Body of pancreas (tissue), 4 donors: ENCODE measurements around the gene ANKRD66. TPM values are rescaled to one million over a fixed set of nuclear protein-coding genes. Genes with fewer than 3 reads are reported as not detected.

ENCODE experiments used
- ATAC-seq: fragments of 150-250 bp; one replicate; pipeline ENCODE4 v1.9.1; 2016
- DNase-seq, 4 donors: peaks; one replicate each; pipeline ENCODE4 v3.0.0-alpha.2; 2019
- H3K27ac ChIP-seq, 4 donors: fragments of 200-600 bp; sonication (generic); 1 replicate in 3 of 4; 2 replicates in 1 of 4; pipeline versions ENCODE4 v1.5.1 to v1.6.1; 2016 to 2019; ENCODE audit warnings: mild to moderate bottlenecking in 1 of 4, mixed read lengths in 1 of 4, moderate library complexity in 1 of 4
- H3K27me3 ChIP-seq, 2 donors: fragments of 200-600 bp; sonication (generic); one replicate each; pipeline ENCODE4 v1.6.0; 2016; ENCODE audit warnings: mild to moderate bottlenecking in 1 of 2
- H3K36me3 ChIP-seq, 2 donors: fragments of 200-600 bp; sonication (generic); replicated peaks in 1 of 2; 2 replicates each; pipeline ENCODE4 v1.5.1; 2016; ENCODE audit warnings: low read depth in 2 of 2; ENCODE audit not compliant: insufficient read depth in 1 of 2
- H3K4me1 ChIP-seq: fragments of 200-600 bp; sonication (generic); one replicate; pipeline ENCODE4 v1.6.0; 2016
- H3K4me3 ChIP-seq, 2 donors: fragments of 200-600 bp; sonication (generic); 1 replicate in 1 of 2; 2 replicates in 1 of 2; pipeline ENCODE4 v1.5.1; 2016 to 2019
- H3K9me3 ChIP-seq, 3 donors: fragments of 200-600 bp; sonication (generic); 1 replicate in 2 of 3; 2 replicates in 1 of 3; pipeline ENCODE4 v1.5.1; 2016
- CTCF ChIP-seq, 7 experiments: fragments of 450-650 bp in 4 of 7; fragments of 200-600 bp in 3 of 7; sonication (generic) in 3 of 7; IDR thresholded peaks; one replicate each; pipeline ENCODE4 v1.5.1; 2016 to 2019; ENCODE audit warnings: antibody characterized with exemption in 7 of 7
- POLR2A ChIP-seq, 3 donors: fragments of 450-650 bp; IDR thresholded peaks; one replicate each; pipeline ENCODE4 v1.6.1; 2016; ENCODE audit warnings: antibody characterized with exemption in 3 of 3, mild to moderate bottlenecking in 2 of 3
- WGBS, 2 donors: methylation state at CpG; one replicate each; pipeline ENCODE4 v1.1.5; 2017; 5-methylcytosine and 5-hydroxymethylcytosine counted together
- intact Hi-C: fragments of 100-400 bp; cut with DNase I; formaldehyde crosslinking; loops from one replicate; pipeline ENCODE4 v1.15.1; 2023
- total RNA-seq, 2 donors: library from RNA; depleted of rRNA; stranded (reverse); fragments of >200 nt; gene quantifications; one replicate each; pipeline ENCODE4 v1.1.0, GENCODE V29; 2016

The ANKRD66 gene
- total RNA-seq, 2 donors from 2014 or later: not detected

GRCh38 chr6:46715141-46715540, 31.6 kb upstream of the ANKRD66 start:
- Histone ChIP-seq H3K4me3 (no peak overlapping the region), H3K4me1 (no peaks in the 10 kb centered on the region), H3K9me3 (no peaks in the 10 kb centered on the region), H3K27ac (no peak overlapping the region), H3K36me3 (no peaks in the 10 kb centered on the region), H3K27me3 (no peaks in the 10 kb centered on the region)
- DNase-seq (no peak), ATAC-seq (no peak)
- intact Hi-C loops: no loop called here
- TF ChIP-seq POLR2A (IDR thresholded peaks at IDR 0.05) (no peak), CTCF (IDR thresholded peaks at IDR 0.05) (no peak)

- Histone ChIP-seq H3K27ac (no peak overlapping the region), H3K4me3 (no peak overlapping the region), H3K4me1 (no peaks in the 10 kb centered on the region), H3K36me3 (no peaks in the 10 kb centered on the region), H3K9me3 (no peaks in the 10 kb centered on the region), H3K27me3 (no peaks in the 10 kb centered on the region)
- WGBS, 2 donors: 17 to 19% methylated on average over 1 of the region's 1 CpG
- DNase-seq (no peak), ATAC-seq (no peak)
- intact Hi-C loops: no loop called here
- TF ChIP-seq CTCF (IDR thresholded peaks at IDR 0.05) (no peak), POLR2A (IDR thresholded peaks at IDR 0.05) (no peak)
Observed at GRCh38 chr6:46719099-46719498, 27.6 kb upstream of the ANKRD66 start.

GRCh38 chr6:46720401-46720800, 26.3 kb upstream of the ANKRD66 start:
- intact Hi-C loops: no loop called here
- DNase-seq (no peak), ATAC-seq (no peak)
- Histone ChIP-seq H3K4me1 (no peaks in the 10 kb centered on the region), H3K27ac (no peak overlapping the region), H3K4me3 (no peak overlapping the region), H3K9me3 (no peaks in the 10 kb centered on the region), H3K27me3 (no peaks in the 10 kb centered on the region), H3K36me3 (no peaks in the 10 kb centered on the region)
- 67 to 80% methylated on average over 1 of the region's 1 CpG for WGBS, 2 donors
- TF ChIP-seq POLR2A (IDR thresholded peaks at IDR 0.05) (no peak), CTCF (IDR thresholded peaks at IDR 0.05) (no peak)

DNA sequence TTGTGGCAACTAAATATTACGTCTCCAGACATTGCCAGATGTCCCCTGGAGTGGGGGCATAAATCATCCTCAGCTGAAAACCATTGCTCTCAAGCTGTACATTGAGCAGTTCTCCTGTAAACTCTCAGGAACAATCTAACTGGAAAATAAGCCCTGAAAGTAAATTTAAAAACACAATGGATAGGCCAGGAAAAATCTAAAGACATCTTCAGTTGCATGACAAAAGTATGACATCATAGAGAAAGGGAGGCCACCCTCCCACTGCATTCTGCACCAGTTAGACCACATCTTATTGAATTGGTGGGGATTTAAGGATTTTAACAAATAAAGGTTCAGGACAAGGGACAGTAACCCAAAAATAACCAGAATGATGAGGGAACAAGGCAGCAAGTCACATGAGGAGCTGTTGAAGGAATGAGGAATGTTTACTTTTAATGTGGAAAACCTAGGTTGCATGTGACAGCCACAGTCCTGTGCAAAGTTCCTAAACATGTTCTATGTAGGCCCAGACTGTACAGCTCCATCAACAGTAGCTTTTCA, 16.9 kb upstream of the ANKRD66 start:
- TF ChIP-seq POLR2A (IDR thresholded peaks at IDR 0.05) (no peak), CTCF (IDR thresholded peaks at IDR 0.05) (no peak)
- intact Hi-C loops: no loop called here
- Histone ChIP-seq H3K4me3 (no peak overlapping the region), H3K9me3 (no peaks in the 10 kb centered on the region), H3K27ac (no peak overlapping the region), H3K36me3 (no peaks in the 10 kb centered on the region), H3K4me1 (peaks cover 5% of the 10 kb centered on the region), H3K27me3 (peaks cover 0 to 4% of the 10 kb centered on the region in 2 donors)
- DNase-seq (no peak), ATAC-seq (no peak)
- WGBS, 2 donors: 75 to 100% methylated on average over 1 of the region's 1 CpG

GRCh38 chr6:46730921-46731461, 15.7 kb upstream of the ANKRD66 start:
- Histone ChIP-seq H3K4me1 (peaks cover 15% of the 10 kb centered on the region), H3K9me3 (no peaks in the 10 kb centered on the region), H3K36me3 (no peaks in the 10 kb centered on the region), H3K27me3 (peaks cover 0 to 7% of the 10 kb centered on the region in 2 donors), H3K27ac (peak overlapping the region in 1 of 4 donors; percentile 36), H3K4me3 (no peak overlapping the region)
- ATAC-seq: no peak
- intact Hi-C loops: no loop called here
- peak in 1 of 4 donors; percentile 17 for DNase-seq
- 52 to 73% methylated on average over 4 of the region's 4 CpGs for WGBS, 2 donors
- no peak for TF ChIP-seq CTCF (IDR thresholded peaks at IDR 0.05)
